ENCODE data around the gene SIK2. TPM values are rescaled to one million over a fixed set of nuclear protein-coding genes. Genes with fewer than 3 reads are reported as not detected.

SIK2 gene
- total RNA-seq, 2 donors from 2014 or later, result 16.2 to 21.3 TPM

DNA sequence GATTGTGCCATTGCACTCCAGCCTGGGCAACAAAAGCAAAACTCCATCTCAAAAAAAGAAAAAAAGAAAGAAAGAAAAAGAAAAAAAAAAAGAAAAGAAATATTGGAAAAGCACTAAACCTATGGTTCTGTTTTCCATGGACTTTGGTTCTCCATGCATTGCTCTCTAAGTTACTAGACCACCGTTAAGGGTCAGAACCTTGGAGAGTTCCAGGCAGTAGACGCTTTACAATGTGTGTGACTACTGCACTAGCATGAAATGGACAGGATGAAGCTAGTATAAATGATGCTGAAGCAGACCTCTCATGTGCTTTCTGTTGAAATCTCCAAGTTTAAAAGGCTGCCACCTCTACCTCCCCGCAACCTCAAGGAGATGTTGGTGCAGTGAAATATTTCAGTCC lies 63.5 kb downstream of the SIK2 start:
- intact Hi-C loops (cut with DNase I), result no loop called here
- DNase-seq, result no peak
- Histone ChIP-seq H3K9me3 (no peaks in the 10 kb centered on the region), H3K4me1 (no peaks in the 10 kb centered on the region), H3K27me3 (no peaks in the 10 kb centered on the region), H3K9ac (ENCODE audit: low read depth in 2 of 2, low read length in 2 of 2) (no peak overlapping the region), H3K27ac (no peak overlapping the region), H3K4me3 (no peak overlapping the region), H3K36me3 (no peaks in the 10 kb centered on the region)
- TF ChIP-seq, protein P1, sequence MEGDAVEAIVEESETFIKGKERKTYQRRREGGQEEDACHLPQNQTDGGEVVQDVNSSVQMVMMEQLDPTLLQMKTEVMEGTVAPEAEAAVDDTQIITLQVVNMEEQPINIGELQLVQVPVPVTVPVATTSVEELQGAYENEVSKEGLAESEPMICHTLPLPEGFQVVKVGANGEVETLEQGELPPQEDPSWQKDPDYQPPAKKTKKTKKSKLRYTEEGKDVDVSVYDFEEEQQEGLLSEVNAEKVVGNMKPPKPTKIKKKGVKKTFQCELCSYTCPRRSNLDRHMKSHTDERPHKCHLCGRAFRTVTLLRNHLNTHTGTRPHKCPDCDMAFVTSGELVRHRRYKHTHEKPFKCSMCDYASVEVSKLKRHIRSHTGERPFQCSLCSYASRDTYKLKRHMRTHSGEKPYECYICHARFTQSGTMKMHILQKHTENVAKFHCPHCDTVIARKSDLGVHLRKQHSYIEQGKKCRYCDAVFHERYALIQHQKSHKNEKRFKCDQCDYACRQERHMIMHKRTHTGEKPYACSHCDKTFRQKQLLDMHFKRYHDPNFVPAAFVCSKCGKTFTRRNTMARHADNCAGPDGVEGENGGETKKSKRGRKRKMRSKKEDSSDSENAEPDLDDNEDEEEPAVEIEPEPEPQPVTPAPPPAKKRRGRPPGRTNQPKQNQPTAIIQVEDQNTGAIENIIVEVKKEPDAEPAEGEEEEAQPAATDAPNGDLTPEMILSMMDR (IDR thresholded peaks at IDR 0.05), result no peak

DNA sequence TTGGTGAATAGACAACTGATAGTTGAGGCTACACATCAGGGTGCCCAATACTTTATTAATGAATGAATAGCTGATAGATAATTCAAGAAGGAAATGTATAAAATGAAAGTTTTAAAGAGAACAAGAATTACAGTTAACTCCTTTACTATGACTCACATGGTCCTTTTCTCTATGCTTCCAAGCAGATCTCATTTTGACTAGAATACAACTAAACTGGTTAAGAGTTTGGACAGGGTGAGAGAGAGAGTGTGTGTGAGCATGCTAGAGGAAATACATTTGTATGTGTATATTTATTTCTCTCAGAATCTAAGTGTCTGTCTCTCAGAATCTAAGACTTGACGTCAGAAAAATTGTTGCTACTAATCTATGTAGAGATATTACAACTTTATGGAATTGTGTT lies 66.7 kb downstream of the SIK2 start:
- Histone ChIP-seq H3K4me3 (no peak overlapping the region), H3K4me1 (no peaks in the 10 kb centered on the region), H3K36me3 (peaks cover 3% of the 10 kb centered on the region), H3K9me3 (no peaks in the 10 kb centered on the region), H3K27ac (no peak overlapping the region), H3K9ac (ENCODE audit: low read depth in 2 of 2, low read length in 2 of 2) (no peak overlapping the region), H3K27me3 (no peaks in the 10 kb centered on the region)
- TF ChIP-seq, protein P1 (IDR thresholded peaks at IDR 0.05), result no peak
- no peak for DNase-seq
- intact Hi-C loops (cut with DNase I), result no loop called here

DNA sequence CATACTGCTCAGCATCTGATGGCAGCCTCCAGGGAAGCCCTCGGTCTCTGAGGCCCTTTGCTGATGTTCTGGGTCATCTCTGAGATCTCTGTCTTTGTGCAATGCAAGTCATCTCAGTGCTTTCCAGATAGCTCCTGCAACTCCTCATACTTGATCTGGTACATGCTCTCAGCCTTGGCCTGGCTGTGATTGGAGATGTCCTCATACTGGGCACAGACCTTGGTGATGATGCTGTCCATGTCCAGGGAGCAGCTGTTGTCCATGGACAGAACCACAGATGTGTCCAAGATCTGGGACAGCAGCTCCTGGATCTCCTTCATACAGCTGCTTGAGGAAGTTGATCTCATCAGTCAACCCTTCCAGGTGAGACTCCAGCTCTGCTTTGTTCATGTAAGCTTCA lies 69.1 kb downstream of the SIK2 start:
- TF ChIP-seq, protein P1 (IDR thresholded peaks at IDR 0.05), result no peak
- Histone ChIP-seq H3K4me1 (no peaks in the 10 kb centered on the region), H3K9me3 (no peaks in the 10 kb centered on the region), H3K36me3 (peaks cover 3% of the 10 kb centered on the region), H3K4me3 (no peak overlapping the region), H3K27me3 (no peaks in the 10 kb centered on the region), H3K27ac (no peak overlapping the region), H3K9ac (ENCODE audit: low read depth in 2 of 2, low read length in 2 of 2) (no peak overlapping the region)
- intact Hi-C loops (cut with DNase I), result no loop called here
- no peak for DNase-seq

DNA sequence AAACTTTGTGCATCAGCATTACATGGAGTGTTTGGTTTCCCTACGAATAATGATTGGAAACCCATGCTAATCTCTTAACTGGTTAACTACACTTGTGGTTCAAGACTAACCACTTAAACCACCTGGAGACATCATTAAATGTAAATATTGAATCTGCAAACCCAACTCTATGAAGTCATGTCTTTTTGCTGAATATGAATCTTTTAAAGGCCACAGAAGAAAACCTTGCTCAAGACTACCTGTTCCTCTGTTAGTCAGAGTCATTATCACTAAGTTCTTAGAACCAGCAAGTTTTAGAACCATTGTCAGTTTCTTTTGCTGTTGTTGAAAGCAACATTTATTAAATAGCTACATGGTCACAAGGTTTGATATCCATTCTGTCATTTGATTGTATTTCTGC lies 70.7 kb downstream of the SIK2 start:
- H3K9me3 ChIP-seq, result no peaks in the 10 kb centered on the region
- H3K27ac ChIP-seq, result no peak overlapping the region
- TF ChIP-seq, protein P1 (IDR thresholded peaks at IDR 0.05), result no peak
- peaks cover 3% of the 10 kb centered on the region for H3K36me3 ChIP-seq
- H3K9ac ChIP-seq (ENCODE audit: low read depth in 2 of 2, low read length in 2 of 2), result no peak overlapping the region
- no peaks in the 10 kb centered on the region for H3K27me3 ChIP-seq
- no peak overlapping the region for H3K4me3 ChIP-seq
- no peaks in the 10 kb centered on the region for H3K4me1 ChIP-seq
- no peak for DNase-seq
- intact Hi-C loops (cut with DNase I), result no loop called here

DNA sequence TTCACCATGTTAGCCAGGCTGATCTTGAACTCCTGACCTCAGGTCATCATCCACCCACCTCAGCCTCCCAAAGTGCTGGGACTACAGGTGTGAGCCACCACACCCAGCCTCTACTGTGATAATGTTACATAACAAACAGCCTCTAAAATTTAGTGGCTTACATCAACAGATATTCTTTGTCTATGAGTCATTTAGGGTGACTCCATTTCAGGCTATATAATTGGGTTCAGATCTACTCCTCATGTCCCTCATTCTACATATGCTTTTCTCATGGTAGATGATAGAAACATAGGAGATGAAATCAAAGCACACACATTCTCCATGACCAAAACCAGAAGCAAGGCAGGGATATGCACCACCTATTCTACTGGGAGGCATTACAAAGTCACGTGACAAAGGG lies 72.7 kb downstream of the SIK2 start:
- intact Hi-C loops (cut with DNase I), result no loop called here
- Histone ChIP-seq H3K27me3 (no peaks in the 10 kb centered on the region), H3K9ac (ENCODE audit: low read depth in 2 of 2, low read length in 2 of 2) (no peak overlapping the region), H3K4me3 (no peak overlapping the region), H3K36me3 (peaks cover 3% of the 10 kb centered on the region), H3K27ac (no peak overlapping the region), H3K9me3 (no peaks in the 10 kb centered on the region), H3K4me1 (no peaks in the 10 kb centered on the region)
- TF ChIP-seq, protein P1 (IDR thresholded peaks at IDR 0.05), result no peak
- DNase-seq, result no peak

DNA sequence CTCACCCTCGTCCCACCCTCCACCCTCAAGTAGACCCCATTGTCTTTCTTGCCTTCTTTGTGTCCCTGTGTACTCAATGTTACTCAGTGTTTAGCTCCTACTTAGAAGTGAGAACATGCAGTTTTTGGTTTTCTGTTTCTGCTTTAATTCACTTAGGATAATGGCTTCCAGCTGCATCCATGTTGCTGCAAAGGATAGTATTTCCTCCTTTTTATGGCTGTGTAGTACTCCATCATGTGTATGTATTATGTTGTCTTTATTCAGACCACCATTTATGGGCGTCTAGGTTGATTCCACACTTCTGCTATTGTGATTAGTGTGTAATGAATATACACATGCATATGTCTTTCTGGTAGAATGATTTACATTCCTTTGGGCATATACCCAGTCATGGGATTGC lies 73.6 kb downstream of the SIK2 start:
- Histone ChIP-seq H3K4me1 (no peaks in the 10 kb centered on the region), H3K9me3 (no peaks in the 10 kb centered on the region), H3K9ac (ENCODE audit: low read depth in 2 of 2, low read length in 2 of 2) (no peak overlapping the region), H3K4me3 (no peak overlapping the region), H3K27ac (no peak overlapping the region), H3K27me3 (no peaks in the 10 kb centered on the region), H3K36me3 (peaks cover 3% of the 10 kb centered on the region)
- TF ChIP-seq, protein P1 (IDR thresholded peaks at IDR 0.05), result no peak
- DNase-seq, result no peak
- intact Hi-C loops (cut with DNase I), result no loop called here

Data from colonic mucosa (tissue), 4 donors.